NCI-H2081 treated with DMSO at 0.1 percent for 48 hours (cell line): ENCODE measurements around the gene EVI5L.

Source experiments
- DNase-seq: peaks from one replicate; lab custom pipeline; 2025; lab: John Stamatoyannopoulos, UW

The EVI5L gene

GRCh38 chr19:7912697-7913564, 82.9 kb downstream of the EVI5L start:
- DNase-seq: no peak

GRCh38 chr19:7913652-7914051, 83.6 kb downstream of the EVI5L start:
- DNase-seq: no peak

GRCh38 chr19:7914099-7914498, 84.1 kb downstream of the EVI5L start:
- no peak for DNase-seq
